DMS153 treated with DMSO at 0.1 percent for 48 hours (cell line): ENCODE data around the gene ADK.

Experiments used
- DNase-seq: peaks from one replicate; lab custom pipeline; 2025; ENCODE audit not compliant: unreplicated experiment; lab: John Stamatoyannopoulos, UW

Gene ADK

DNA sequence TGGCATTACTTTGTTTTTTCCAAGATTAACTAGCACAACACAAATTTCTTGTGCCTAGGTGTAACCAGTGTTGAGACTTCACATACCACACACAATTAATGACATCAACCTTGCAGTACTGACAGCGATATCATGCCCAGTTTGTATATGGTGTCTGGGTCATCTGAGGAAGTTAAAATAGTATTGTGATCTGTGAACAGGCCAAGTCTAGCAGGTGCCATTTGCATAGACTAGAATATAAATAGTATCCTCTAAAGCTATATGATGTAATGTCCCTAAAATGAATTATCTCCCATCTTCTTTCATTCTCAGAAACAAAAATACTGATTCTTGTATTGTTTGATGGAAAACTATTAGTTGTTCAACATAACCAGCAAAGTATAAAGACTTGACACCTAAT, 499.6 kb downstream of the ADK start:
- DNase-seq: no peak

DNA sequence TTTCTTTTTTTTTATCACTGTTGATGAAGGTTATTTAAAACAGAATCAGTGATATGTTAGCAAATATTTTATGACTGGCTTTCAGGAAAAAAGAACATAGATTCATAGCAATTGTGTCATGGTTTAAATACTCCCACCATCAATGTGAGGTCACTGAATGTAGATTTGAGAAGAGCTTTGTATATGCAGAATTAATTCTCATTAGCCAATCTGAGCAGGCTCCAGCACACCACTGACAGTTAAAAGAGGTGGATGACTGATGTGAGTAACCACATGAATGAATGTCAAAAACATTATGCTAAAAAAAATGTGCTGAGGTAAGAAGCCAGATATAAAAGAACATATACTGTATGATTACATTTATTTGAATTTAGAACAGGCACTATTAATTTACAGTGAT, 500.5 kb downstream of the ADK start:
- DNase-seq: no peak

- DNase-seq: no peak
Measured at GRCh38 chr10:74652664-74653063, 501.6 kb downstream of the ADK start.

DNA sequence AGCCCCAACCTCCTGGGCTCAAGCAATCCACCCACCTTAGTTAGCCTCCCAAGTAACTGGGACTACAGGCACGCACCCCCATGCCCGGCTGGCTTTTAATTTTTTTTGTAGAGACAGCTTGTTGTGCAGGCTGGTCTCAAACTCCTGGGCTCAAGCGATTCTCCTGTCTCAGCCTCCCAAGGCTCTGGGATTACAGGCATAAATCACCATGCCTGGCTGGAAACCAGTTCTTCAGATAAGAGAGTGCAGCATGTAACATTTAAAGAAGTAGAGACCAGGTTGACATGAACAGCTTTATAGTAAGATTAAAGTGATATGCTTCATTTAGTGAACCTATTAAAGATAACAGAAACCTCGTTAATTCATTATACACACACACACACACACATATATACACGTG, 507.5 kb downstream of the ADK start:
- no peak for DNase-seq

GRCh38 chr10:74662635-74663034, 511.6 kb downstream of the ADK start:
- no peak for DNase-seq

GRCh38 chr10:74669210-74669609, 518.2 kb downstream of the ADK start:
- no peak for DNase-seq

GRCh38 chr10:74671716-74672115, 520.7 kb downstream of the ADK start:
- DNase-seq: no peak

GRCh38 chr10:74672430-74673165, 521.6 kb downstream of the ADK start:
- DNase-seq: no peak

DNA sequence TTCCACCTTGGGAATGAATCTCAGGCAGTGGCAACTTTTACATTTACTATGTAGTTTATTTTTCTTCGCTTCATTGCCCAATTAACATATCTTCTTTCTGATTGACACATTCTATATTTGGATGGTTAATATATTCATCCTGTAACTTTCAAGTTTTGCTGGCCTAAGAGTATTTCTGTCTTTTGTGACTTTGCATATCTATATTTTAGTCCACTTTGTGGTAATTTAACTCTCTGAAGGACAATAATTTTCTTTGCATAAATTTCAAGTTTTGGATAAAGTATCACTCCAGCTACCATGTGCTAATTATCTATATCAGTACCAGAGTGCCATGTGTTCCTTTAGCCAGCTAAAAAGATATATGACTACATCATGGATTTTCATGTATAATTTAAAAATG, 523.9 kb downstream of the ADK start:
- DNase-seq: no peak

- DNase-seq: no peak
Measured at GRCh38 chr10:74675484-74675883, 524.5 kb downstream of the ADK start.

GRCh38 chr10:74677951-74678350, 526.9 kb downstream of the ADK start:
- no peak for DNase-seq

DNA sequence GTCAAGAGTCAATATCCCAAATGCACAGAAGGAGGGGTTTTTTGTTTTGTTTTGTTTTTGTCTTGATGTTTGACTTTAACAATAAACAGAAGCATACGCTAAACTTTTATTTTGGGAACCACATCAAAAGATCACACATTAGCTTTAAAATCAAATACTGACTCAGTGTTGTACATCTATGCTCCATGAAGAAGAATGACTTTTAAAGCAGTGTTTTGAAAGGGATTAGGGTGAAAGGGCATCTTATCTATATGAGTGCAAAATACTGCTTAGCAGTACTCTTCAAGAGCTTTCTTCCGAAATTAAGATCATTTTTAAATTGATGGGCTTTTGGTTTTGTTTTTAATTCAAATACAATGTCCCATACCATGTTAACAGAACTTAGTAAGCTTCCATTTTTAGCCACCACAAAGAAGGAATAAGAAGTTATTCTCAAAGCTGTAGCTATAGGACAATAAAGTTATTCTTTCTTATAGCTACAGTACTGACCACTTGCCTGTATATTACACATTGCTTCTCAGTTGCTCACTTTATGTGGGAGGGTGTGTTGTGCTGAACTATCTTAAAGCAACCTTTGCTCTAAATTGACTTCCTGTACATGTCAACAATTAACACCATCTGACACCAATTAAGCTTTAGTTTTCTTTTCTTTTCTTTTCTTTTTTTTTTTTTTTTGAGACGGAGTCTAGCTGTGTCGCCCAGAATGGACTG, 531.1 kb downstream of the ADK start:
- DNase-seq: no peak

DNA sequence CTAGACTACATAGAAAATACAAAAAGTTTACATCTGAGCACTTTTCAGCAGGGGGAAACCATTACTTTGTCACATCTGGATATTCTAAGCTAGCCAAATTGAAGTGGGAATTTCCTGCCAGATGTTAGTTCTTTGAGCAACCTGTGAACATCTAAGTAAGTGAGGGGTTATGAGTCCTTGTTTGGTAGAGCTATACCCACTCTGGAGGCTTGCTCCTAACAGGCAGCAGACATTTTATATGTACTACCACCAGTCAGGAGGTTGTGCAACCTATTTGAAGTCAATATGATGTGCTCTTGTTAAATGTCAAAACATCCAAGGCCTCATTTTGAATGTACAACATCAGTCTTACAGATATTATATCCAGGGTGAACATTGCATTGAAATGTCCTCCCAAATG, 532.0 kb downstream of the ADK start:
- no peak for DNase-seq

DNA sequence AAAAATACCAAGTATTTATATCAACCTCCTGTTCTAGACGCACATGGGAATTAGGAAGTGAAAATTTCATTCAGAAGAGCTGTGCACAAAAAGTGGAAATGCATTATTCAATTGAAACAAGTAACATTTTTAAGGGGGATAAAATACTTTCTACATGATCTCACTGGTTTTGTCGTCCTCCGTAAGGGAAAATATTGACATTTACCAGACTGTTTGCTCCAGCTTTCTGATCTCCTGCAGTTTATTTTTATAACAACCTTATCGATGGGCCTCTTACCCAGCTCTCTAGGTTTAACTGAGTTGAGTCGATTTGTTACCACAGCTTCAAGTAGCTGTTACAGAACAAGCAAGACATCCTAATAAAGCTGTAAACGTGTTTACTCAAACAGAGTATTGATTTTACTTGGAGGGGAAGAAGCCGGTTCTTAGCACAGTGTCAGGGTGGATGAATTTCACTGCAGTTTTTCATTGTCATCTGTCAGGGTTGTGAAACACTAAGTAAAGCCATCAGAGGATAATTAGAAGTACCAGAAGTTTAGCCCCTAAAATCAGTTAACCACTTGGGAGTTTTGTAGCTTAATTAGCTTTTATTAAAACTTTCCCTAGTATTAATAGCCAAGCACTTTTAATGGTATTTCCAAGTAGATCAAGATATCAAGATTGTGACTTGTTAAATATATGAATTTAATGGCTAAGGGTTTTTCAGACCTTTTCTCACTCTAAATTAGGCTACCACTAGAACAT, 532.8 kb downstream of the ADK start:
- peak; percentile 47 for DNase-seq

GRCh38 chr10:74684462-74684861, 533.4 kb downstream of the ADK start:
- DNase-seq: no peak

- no peak for DNase-seq
Measured at GRCh38 chr10:74685564-74685963, 534.5 kb downstream of the ADK start.

GRCh38 chr10:74690393-74690792, 539.4 kb downstream of the ADK start:
- no peak for DNase-seq

- DNase-seq: no peak
Measured at GRCh38 chr10:74691164-74691563, 540.1 kb downstream of the ADK start.

DNA sequence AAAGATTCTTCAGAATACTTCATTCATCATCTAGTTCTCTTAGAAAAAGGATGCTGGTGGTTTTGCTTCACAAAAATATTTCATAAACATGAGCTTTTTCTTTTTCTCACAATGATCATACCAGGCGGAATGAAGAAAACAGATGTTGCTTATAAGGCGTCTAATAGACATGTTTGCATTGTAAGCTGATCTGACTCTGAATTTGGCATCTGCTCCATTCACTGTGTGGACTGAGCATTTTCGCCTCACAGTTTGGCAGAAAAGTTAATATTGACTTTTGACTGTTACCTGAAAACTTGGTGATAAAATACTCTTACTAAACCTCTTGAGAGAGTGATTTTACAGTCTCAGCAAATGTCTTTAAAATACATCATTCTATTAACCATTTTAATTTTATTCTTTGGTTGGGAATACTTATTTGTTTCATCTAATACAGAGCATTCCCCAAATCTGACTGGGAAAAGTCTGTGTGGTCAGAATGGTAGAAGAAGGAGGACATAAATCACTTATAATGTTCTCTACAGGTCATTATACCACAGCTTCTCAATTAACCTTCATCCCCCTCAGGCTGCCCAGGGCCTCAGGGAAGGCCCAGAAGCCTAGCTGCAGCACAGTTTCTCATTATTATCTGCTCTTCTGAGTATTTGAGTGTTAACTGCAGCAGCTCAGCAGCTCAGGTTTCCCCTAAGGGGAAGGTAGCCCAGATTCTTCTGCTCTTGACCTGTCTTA, 553.8 kb downstream of the ADK start:
- DNase-seq: peak; percentile 93

GRCh38 chr10:74705358-74705980, 554.4 kb downstream of the ADK start:
- DNase-seq: peak; percentile 86

DNA sequence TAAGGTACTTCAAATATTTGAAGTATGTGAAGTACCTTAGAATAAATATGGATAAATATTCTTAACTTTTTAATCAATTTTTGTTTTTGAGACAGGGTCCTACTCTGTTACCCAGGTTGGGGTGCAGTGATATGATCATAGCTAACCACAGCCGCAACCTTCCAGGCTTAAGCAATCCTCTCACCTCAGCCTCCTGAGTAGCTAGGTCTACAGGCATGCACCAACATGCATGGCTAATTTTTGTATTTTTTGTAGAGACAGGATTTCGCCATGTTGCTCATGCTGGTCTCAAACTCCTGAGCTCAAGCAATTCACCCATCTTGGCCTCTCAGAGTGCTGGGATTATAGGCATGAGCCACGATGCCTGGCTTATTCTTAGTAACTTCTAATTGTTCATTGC, 555.9 kb downstream of the ADK start:
- DNase-seq: no peak
